HEK293 (cell line): ENCODE results near the gene ADRM1.

ENCODE experiments used
- IKZF3 ChIP-seq: fragments of 450-650 bp; IDR thresholded peaks from 2 replicates; pipeline ENCODE4 v1.5.0; 2018; ENCODE audit warnings: missing biosample characterization, mild to moderate bottlenecking, missing genetic modification characterization, moderate library complexity
- REPIN1 ChIP-seq: fragments of 450-650 bp; formaldehyde crosslinking; IDR thresholded peaks from 2 replicates; pipeline ENCODE4 v1.5.1; 2017; ENCODE audit warnings: missing biosample characterization, missing genetic modification characterization, low read depth
- SALL2 ChIP-seq: fragments of 450-650 bp; formaldehyde crosslinking; IDR thresholded peaks from 2 replicates; pipeline ENCODE4 v1.5.0; 2017; ENCODE audit warnings: missing biosample characterization, mild to moderate bottlenecking, missing genetic modification characterization, borderline replicate concordance
- SP3 ChIP-seq: fragments of 450-650 bp; formaldehyde crosslinking; IDR thresholded peaks from 2 replicates; pipeline ENCODE4 v1.5.1; 2016; ENCODE audit warnings: missing biosample characterization, missing genetic modification characterization
- ZNF121 ChIP-seq: fragments of 450-650 bp; formaldehyde crosslinking; IDR thresholded peaks from 2 replicates; pipeline ENCODE4 v1.5.1; 2016; ENCODE audit warnings: missing biosample characterization, missing genetic modification characterization
- ZNF175 ChIP-seq: fragments of 450-650 bp; formaldehyde crosslinking; IDR thresholded peaks from 2 replicates; pipeline ENCODE4 v1.5.1; 2016; ENCODE audit warnings: missing biosample characterization, missing genetic modification characterization
- ZNF626 ChIP-seq: fragments of 450-650 bp; sonication (Bioruptor Pico); formaldehyde crosslinking; IDR thresholded peaks from 2 replicates; pipeline ENCODE4 v1.5.1; 2018; ENCODE audit warnings: missing biosample characterization, missing genetic modification characterization, inconsistent platforms
- ZNF792 ChIP-seq: fragments of 450-650 bp; formaldehyde crosslinking; IDR thresholded peaks from 2 replicates; pipeline ENCODE4 v1.5.1; 2016; ENCODE audit warnings: missing biosample characterization, missing genetic modification characterization
- TF ChIP-seq, protein P1 (sequence below): fragments of 450-650 bp; formaldehyde crosslinking; IDR thresholded peaks from 2 replicates; pipeline ENCODE4 v1.5.1; 2016; ENCODE audit warnings: missing biosample characterization, missing genetic modification characterization

DNA sequence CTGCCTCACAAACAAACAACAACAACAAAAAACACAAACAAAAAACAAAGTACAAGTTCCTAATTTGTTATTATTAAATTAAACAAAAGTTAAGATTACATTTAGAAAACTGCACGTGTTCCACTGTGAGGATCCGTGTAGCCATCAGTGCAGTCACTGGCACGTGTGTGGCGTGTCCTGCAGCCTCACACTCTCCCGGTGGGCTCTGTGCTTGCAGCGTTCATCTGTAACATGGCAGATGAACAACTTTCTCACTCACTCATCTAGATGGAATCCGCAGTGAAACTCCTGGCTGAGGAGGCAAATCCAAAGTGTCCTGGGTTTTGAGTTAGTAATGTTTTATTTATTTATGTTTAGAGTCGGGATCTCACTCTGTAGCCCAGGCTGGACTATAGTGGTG, 12.9 kb upstream of the ADRM1 start:
- TF ChIP-seq ZNF175 (no peak), ZNF121 (no peak), ZNF626 (tag by site-specific recombination) (no peak), SALL2 (tag by site-specific recombination) (no peak), IKZF3 (no peak), REPIN1 (tag by site-specific recombination) (no peak), ZNF792 (tag by site-specific recombination) (no peak), SP3 (tag by site-specific recombination) (no peak)
- TF ChIP-seq, protein P1, sequence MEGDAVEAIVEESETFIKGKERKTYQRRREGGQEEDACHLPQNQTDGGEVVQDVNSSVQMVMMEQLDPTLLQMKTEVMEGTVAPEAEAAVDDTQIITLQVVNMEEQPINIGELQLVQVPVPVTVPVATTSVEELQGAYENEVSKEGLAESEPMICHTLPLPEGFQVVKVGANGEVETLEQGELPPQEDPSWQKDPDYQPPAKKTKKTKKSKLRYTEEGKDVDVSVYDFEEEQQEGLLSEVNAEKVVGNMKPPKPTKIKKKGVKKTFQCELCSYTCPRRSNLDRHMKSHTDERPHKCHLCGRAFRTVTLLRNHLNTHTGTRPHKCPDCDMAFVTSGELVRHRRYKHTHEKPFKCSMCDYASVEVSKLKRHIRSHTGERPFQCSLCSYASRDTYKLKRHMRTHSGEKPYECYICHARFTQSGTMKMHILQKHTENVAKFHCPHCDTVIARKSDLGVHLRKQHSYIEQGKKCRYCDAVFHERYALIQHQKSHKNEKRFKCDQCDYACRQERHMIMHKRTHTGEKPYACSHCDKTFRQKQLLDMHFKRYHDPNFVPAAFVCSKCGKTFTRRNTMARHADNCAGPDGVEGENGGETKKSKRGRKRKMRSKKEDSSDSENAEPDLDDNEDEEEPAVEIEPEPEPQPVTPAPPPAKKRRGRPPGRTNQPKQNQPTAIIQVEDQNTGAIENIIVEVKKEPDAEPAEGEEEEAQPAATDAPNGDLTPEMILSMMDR (tag by site-specific recombination), result no peak
